ENCODE measurements around the gene TDP2.
"Not testable (repeated sequence)": the region's sequence is repeated elsewhere in the genome, so short reads cannot be mapped to it uniquely, and the experiment has no call there.

- not testable (repeated sequence) for TF ChIP-seq CTCF, POLR2A (IDR thresholded peaks at IDR 0.05)
Observed at GRCh38 chr6:24668066-24668996, 1.6 kb upstream of the TDP2 start.
